Frontal cortex (tissue), 4 donors: ENCODE measurements around the gene EIF5. TPM values are rescaled to one million over a fixed set of nuclear protein-coding genes. Genes with fewer than 3 reads are reported as not detected.
"Not testable (repeated sequence)": the region's sequence is repeated elsewhere in the genome, so short reads cannot be mapped to it uniquely, and the experiment has no call there.

Experiments
- DNase-seq, 2 donors: peaks; one replicate each; pipeline ENCODE4 v3.0.0; 2012; ENCODE audit warnings: low spot score in 2 of 2
- FAIRE-seq: peaks from 2 replicates; lab custom pipeline; 2012; peaks lifted over from hg19 to GRCh38; lab: Jason Lieb, UNC
- total RNA-seq: library from RNA; depleted of rRNA; stranded (reverse); fragments of >200 nt; gene quantifications from one replicate; pipeline ENCODE4 v1.2.3, GENCODE V29; 2014
- donor health status: control.
- donor health status: control.
- donor health status: control.

EIF5 gene
- total RNA-seq, 1 donor from 2014 or later = 129 TPM

- DNase-seq, FAIRE-seq: not testable (repeated sequence)
Measured at GRCh38 chr14:103357552-103357951, 23.5 kb downstream of the EIF5 start.

GRCh38 chr14:103360548-103360947 lies 26.5 kb downstream of the EIF5 start:
- no peak for DNase-seq
- FAIRE-seq = no peak

GRCh38 chr14:103361867-103362266 lies 27.8 kb downstream of the EIF5 start:
- no peak for FAIRE-seq
- no peak for DNase-seq

GRCh38 chr14:103362780-103363179 lies 28.7 kb downstream of the EIF5 start:
- DNase-seq (no peak), FAIRE-seq (no peak)

- DNase-seq (no peak), FAIRE-seq (no peak)
Measured at GRCh38 chr14:103366741-103367140, 32.7 kb downstream of the EIF5 start.

- FAIRE-seq (no peak), DNase-seq (no peak)
Measured at GRCh38 chr14:103367995-103368394, 34.0 kb downstream of the EIF5 start.

GRCh38 chr14:103370087-103370486 lies 36.0 kb downstream of the EIF5 start:
- DNase-seq (no peak), FAIRE-seq (no peak)

GRCh38 chr14:103372017-103372416 lies 38.0 kb downstream of the EIF5 start:
- no peak for DNase-seq
- no peak for FAIRE-seq

GRCh38 chr14:103372552-103373304 lies 38.7 kb downstream of the EIF5 start:
- DNase-seq (no peak), FAIRE-seq (no peak)

GRCh38 chr14:103374121-103374520 lies 40.1 kb downstream of the EIF5 start:
- DNase-seq = no peak
- no peak for FAIRE-seq

GRCh38 chr14:103377522-103378037 lies 43.5 kb downstream of the EIF5 start:
- DNase-seq (no peak), FAIRE-seq (no peak)

- FAIRE-seq = no peak
- DNase-seq = no peak
Measured at GRCh38 chr14:103378038-103378854, 44.2 kb downstream of the EIF5 start.

GRCh38 chr14:103380719-103381377 lies 46.8 kb downstream of the EIF5 start:
- FAIRE-seq (no peak), DNase-seq (no peak)

GRCh38 chr14:103382376-103382775 lies 48.3 kb downstream of the EIF5 start:
- no peak for DNase-seq
- FAIRE-seq = no peak

GRCh38 chr14:103384450-103385151 lies 50.6 kb downstream of the EIF5 start:
- FAIRE-seq = no peak

GRCh38 chr14:103385152-103385928 lies 51.3 kb downstream of the EIF5 start, which contains the start of gene MARK3:
MARK3 (plus strand) TSS chr14:103385415; CDS start chr14:103386030, 615 bp downstream.
- peak; percentile 96 to 98 for DNase-seq
- FAIRE-seq = no peak

More at GRCh38 chr14:103384450-103385151, 50.6 kb downstream of the EIF5 start:
- no peak for DNase-seq

- no peak for DNase-seq
- no peak for FAIRE-seq
Measured at GRCh38 chr14:103385929-103386712, 52.1 kb downstream of the EIF5 start.

- FAIRE-seq = no peak
- no peak for DNase-seq
Measured at GRCh38 chr14:103386713-103387329, 52.8 kb downstream of the EIF5 start.
